ENCODE data around the gene FADS1. TPM values are rescaled to one million over a fixed set of nuclear protein-coding genes. Genes with fewer than 3 reads are reported as not detected.

FADS1 gene
- total and polyA plus RNA-seq, 2 of the 13 experiments (the other 11 are each of a cell fraction or from before 2014, with no cell fraction given), result 91.8 to 108 TPM

DNA sequence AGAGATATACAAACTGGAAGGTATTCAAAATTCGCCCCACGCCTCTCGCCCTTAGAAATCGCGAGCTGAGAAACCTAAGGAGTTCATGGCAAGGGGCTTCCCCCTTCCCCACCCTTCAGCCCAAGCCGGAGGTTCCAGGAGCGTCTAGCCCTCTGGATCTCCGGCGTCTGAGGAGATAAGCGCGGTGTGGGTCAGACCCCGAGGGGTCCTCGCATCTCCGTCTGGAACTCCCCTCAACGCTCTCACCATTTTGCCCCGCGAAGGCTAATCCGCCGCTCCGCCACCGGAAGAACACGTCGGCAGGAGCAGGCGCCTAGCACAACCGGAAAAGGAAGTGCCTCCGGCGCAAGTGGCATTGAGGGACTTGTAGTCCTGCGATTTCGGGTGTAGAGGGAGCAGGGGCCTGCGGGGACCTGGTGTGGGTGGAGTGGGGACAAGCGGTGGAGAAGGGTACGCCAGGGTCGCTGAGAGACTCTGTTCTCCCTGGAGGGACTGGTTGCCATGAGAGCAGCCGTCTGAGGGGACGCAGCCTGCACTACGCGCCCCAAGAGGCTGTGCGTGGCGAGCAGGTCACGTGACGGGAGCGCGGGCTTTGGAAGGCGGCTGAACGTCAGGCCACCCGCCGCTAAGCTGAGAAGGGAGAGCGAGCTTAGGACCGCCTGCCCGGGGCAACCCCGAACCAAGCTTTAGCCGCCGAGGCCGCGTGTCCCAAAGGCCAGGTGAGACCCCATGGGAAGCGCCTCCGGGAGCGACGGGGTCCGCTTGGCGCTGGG lies 24.3 kb downstream of the FADS1 start, which contains the start of the genes FEN1 and TMEM258 (continued):
- TF ChIP-seq, protein P1, sequence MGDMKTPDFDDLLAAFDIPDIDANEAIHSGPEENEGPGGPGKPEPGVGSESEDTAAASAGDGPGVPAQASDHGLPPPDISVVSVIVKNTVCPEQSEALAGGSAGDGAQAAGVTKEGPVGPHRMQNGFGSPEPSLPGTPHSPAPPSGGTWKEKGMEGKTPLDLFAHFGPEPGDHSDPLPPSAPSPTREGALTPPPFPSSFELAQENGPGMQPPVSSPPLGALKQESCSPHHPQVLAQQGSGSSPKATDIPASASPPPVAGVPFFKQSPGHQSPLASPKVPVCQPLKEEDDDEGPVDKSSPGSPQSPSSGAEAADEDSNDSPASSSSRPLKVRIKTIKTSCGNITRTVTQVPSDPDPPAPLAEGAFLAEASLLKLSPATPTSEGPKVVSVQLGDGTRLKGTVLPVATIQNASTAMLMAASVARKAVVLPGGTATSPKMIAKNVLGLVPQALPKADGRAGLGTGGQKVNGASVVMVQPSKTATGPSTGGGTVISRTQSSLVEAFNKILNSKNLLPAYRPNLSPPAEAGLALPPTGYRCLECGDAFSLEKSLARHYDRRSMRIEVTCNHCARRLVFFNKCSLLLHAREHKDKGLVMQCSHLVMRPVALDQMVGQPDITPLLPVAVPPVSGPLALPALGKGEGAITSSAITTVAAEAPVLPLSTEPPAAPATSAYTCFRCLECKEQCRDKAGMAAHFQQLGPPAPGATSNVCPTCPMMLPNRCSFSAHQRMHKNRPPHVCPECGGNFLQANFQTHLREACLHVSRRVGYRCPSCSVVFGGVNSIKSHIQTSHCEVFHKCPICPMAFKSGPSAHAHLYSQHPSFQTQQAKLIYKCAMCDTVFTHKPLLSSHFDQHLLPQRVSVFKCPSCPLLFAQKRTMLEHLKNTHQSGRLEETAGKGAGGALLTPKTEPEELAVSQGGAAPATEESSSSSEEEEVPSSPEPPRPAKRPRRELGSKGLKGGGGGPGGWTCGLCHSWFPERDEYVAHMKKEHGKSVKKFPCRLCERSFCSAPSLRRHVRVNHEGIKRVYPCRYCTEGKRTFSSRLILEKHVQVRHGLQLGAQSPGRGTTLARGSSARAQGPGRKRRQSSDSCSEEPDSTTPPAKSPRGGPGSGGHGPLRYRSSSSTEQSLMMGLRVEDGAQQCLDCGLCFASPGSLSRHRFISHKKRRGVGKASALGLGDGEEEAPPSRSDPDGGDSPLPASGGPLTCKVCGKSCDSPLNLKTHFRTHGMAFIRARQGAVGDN (CRISPR knock-in tag; IDR thresholded peaks at IDR 0.05), result peak; percentile 94
- TF ChIP-seq SALL2 (CRISPR knock-in tag; IDR thresholded peaks at IDR 0.05) (peak; percentile 93), SRF (IDR thresholded peaks at IDR 0.05; ENCODE audit: low read depth, low read length) (0 out of 2 replicates have a peak, but pooled peaks have one; percentile 2), ZNF792 (CRISPR knock-in tag; IDR thresholded peaks at IDR 0.05) (peak; percentile 39), HOXA5 (CRISPR knock-in tag; IDR thresholded peaks at IDR 0.05) (peak; percentile 93), CCDC6 (CRISPR knock-in tag; IDR thresholded peaks at IDR 0.05) (peak; percentile 20; the same call in 1 of the 2 replicates), YEATS2 (CRISPR knock-in tag; IDR thresholded peaks at IDR 0.05; ENCODE audit: borderline replicate concordance) (peak; percentile 94), ZFP1 (CRISPR knock-in tag; IDR thresholded peaks at IDR 0.05) (no peak), SALL1 (CRISPR knock-in tag; IDR thresholded peaks at IDR 0.05) (no peak; the same call in 1 of the 2 replicates), MAZ (IDR thresholded peaks at IDR 0.05; ENCODE audit: borderline replicate concordance, low read depth, low read length) (0 out of 2 replicates have a peak, but pooled peaks have one; percentile 27), MAZ (CRISPR knock-in tag; IDR thresholded peaks at IDR 0.05; ENCODE audit: low read depth) (peak; percentile 69; the same call in 1 of the 2 replicates), DMAP1 (CRISPR knock-in tag; IDR thresholded peaks at IDR 0.05) (peak; percentile 94)
- TF ChIP-seq, protein P2, sequence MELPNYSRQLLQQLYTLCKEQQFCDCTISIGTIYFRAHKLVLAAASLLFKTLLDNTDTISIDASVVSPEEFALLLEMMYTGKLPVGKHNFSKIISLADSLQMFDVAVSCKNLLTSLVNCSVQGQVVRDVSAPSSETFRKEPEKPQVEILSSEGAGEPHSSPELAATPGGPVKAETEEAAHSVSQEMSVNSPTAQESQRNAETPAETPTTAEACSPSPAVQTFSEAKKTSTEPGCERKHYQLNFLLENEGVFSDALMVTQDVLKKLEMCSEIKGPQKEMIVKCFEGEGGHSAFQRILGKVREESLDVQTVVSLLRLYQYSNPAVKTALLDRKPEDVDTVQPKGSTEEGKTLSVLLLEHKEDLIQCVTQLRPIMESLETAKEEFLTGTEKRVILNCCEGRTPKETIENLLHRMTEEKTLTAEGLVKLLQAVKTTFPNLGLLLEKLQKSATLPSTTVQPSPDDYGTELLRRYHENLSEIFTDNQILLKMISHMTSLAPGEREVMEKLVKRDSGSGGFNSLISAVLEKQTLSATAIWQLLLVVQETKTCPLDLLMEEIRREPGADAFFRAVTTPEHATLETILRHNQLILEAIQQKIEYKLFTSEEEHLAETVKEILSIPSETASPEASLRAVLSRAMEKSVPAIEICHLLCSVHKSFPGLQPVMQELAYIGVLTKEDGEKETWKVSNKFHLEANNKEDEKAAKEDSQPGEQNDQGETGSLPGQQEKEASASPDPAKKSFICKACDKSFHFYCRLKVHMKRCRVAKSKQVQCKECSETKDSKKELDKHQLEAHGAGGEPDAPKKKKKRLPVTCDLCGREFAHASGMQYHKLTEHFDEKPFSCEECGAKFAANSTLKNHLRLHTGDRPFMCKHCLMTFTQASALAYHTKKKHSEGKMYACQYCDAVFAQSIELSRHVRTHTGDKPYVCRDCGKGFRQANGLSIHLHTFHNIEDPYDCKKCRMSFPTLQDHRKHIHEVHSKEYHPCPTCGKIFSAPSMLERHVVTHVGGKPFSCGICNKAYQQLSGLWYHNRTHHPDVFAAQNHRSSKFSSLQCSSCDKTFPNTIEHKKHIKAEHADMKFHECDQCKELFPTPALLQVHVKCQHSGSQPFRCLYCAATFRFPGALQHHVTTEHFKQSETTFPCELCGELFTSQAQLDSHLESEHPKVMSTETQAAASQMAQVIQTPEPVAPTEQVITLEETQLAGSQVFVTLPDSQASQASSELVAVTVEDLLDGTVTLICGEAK (IDR thresholded peaks at IDR 0.05), result peak; percentile 91
- TF ChIP-seq, protein P2 (CRISPR knock-in tag; IDR thresholded peaks at IDR 0.05), result peak; percentile 61; the same call in 1 of the 2 replicates
- TF ChIP-seq, protein P3, sequence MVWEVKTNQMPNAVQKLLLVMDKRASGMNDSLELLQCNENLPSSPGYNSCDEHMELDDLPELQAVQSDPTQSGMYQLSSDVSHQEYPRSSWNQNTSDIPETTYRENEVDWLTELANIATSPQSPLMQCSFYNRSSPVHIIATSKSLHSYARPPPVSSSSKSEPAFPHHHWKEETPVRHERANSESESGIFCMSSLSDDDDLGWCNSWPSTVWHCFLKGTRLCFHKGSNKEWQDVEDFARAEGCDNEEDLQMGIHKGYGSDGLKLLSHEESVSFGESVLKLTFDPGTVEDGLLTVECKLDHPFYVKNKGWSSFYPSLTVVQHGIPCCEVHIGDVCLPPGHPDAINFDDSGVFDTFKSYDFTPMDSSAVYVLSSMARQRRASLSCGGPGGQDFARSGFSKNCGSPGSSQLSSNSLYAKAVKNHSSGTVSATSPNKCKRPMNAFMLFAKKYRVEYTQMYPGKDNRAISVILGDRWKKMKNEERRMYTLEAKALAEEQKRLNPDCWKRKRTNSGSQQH (CRISPR knock-in tag; IDR thresholded peaks at IDR 0.05; ENCODE audit: low read depth), result peak; percentile 60; the same call in 1 of the 2 replicates

Data from HepG2 (cell line).